Endometrial microvascular endothelial cells (primary cell): Measurements from ENCODE around the gene CRYAA. TPM values are rescaled to one million over a fixed set of nuclear protein-coding genes. Genes with fewer than 3 reads are reported as not detected.

Source experiments
- in situ Hi-C: cut with HindIII; loops from 2 replicates; pipeline ENCODE4 v1.10.0; 2017; ENCODE audit warnings: low sequenced_read_pairs, low pct_unique_long_range_greater_than_20kb; ENCODE audit errors: inconsistent ontology term
- total RNA-seq: library from RNA; depleted of rRNA; stranded (reverse); fragments of >200 nt; gene quantifications from one replicate; pipeline ENCODE4 v1.2.3, GENCODE V29; 2015; ENCODE audit errors: inconsistent ontology term

The CRYAA gene
- total RNA-seq, 1 donor from 2014 or later = not detected

- in situ Hi-C loops = no loop called here
Observed at GRCh38 chr21:43195121-43196021, 26.6 kb downstream of the CRYAA start.

DNA sequence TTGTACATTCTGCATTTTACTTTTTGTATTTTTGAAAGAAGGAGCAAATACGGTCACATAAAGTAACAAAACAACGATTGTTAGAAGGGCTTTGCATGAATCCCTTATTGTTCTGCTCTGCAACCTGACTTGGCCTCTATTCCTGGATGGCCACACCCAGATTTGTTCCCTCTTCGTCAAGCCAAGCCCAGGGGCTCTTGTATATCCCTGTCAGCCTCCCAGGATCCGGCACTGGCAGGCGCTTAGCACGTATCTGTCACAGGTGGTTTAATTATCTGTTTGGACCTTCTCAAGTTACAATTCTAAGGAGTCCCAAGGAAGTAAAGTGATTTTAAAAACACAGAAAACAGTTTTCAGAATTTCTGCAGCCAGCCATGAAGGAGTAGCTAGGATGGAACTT lies 28.0 kb downstream of the CRYAA start:
- in situ Hi-C loops = no loop called here

GRCh38 chr21:43198376-43198775 lies 29.6 kb downstream of the CRYAA start:
- in situ Hi-C loops = no loop called here

DNA sequence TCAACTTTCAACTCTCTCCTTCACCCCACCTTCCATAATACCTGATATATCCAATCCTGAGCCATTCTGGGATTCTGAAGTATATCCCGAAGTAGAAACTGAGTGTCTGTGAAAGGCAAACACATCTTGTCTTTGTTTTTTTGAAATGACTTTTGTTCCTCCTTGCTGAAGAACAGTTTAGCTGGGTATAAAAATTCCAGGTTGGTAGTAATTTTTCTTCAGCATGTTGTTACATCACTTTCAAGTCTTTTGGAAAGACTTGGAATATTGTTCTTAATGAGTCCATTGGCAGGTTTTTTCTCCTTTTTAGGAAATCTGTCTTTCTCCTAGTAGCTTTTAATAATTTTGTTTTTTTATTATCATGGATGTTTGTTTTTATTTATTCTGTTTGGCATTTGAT lies 32.7 kb downstream of the CRYAA start:
- in situ Hi-C loops = no loop called here

DNA sequence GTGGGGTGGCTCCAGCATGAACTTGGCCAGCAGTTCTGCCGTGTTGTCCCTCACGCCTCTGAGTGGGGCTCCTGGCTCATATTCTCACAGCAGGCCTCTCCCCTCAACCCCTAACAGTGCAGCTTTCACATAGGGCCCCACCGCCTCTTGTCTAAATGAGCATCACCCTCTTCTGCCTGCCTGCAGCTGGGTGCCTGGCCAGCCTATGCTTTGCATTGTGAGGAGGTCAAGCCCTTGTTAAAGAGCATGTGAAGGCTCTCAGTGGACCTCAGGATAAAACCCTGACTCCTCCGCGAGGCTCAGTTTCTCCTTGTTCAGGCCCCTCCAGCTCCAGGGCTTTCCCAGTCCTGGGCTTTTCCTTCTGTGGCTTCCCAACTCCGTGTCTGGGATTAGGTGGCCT lies 34.8 kb downstream of the CRYAA start:
- in situ Hi-C loops = no loop called here

- in situ Hi-C loops = no loop called here
Observed at GRCh38 chr21:43204638-43205037, 35.8 kb downstream of the CRYAA start.

- in situ Hi-C loops = no loop called here
Observed at GRCh38 chr21:43206231-43207042, 37.6 kb downstream of the CRYAA start.

- in situ Hi-C loops = no loop called here
Observed at GRCh38 chr21:43207043-43207315, 38.2 kb downstream of the CRYAA start.

DNA sequence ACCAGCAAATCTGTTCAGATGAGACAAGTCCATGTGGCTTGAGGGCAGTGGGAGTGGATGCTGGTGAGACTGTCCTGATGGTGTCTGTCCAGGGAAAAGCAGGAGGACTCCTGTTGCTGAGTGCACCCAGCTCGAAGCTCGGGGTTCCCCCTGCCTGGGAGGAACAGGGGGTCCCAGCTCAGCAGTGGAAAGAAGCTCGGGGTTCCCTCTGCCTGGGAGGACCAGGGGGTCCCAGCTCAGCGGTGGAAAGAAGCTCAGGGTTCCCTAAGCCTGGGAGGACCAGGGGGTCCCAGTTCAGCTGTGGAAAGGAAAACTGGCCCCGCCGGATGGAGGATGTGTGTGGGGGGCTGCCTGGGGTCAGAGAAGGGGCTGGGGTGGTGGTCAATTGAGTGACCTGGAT lies 39.1 kb downstream of the CRYAA start:
- in situ Hi-C loops = no loop called here

GRCh38 chr21:43208561-43209332 lies 39.9 kb downstream of the CRYAA start:
- in situ Hi-C loops = no loop called here

DNA sequence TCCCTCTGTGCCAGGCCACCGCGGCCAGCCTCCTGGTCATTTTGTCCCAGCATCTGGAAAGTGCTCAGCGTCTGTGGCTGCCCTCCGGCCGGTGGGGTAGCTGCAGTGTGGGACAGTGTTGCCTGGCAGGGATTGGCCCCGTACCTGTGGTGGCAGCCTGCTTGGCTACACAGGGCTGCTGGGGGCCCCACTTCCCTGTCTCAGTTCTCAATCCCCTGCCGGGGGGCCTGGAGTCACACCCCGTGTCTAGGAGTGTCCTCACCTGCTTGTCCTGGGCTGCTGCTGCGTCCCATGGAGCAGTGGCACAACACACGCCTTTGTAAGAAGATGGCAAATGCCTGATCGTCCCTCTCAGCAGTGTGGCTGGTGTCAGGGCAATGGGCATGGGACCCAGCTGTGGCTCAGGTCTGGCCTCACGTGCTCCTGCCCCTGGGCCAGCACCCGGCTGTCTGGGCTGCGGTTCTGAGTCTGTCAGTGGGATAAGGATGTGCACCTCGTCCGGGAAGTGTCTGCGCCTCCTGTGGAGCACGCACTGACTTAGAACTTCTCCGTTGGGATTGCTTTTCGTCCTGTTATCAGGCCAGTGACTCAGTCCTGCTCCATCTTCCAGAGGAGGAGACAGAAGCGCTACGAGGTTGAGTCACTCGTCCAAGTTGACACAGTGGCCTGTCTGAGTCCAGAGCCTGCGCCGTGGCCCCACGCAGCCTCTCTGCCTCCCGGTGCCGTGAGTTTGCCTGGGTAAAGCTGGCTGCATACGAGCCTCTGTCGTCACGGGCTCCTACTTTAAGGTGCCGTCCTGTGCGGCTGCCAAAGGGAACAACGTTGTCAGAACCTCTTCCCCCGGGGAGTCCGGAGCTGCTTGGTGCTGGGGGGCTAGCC lies 41.0 kb downstream of the CRYAA start:
- in situ Hi-C loops = no loop called here

DNA sequence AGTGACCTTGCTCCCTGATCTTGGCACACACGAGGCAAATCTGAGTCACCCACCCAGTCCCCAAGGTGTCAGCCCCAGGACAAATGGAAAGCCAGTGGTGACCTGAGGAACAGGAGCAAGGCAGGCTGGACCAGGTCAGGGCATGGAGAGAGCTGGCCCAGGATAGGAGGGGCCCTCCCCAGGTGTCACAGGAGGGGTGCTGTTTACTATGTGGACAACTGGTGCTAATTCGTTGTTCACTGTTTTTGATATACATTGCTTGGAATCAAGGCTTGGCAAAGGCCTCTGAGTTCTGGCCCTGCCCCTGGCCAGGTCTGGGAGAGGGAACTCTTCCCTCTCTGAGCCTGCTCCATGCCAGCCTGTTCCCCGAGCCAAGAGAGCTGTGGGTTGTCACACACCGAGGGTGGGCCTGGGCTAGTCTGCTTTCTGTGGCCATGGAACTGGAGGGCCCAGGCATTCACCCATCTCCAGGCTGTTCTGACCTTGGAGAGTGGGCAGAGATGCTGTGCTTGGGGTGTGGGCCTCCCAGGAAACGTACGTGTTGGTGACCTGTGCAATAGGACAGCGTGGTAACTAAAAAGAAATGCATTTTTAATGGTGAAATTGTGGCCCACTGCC lies 41.8 kb downstream of the CRYAA start:
- in situ Hi-C loops = no loop called here

DNA sequence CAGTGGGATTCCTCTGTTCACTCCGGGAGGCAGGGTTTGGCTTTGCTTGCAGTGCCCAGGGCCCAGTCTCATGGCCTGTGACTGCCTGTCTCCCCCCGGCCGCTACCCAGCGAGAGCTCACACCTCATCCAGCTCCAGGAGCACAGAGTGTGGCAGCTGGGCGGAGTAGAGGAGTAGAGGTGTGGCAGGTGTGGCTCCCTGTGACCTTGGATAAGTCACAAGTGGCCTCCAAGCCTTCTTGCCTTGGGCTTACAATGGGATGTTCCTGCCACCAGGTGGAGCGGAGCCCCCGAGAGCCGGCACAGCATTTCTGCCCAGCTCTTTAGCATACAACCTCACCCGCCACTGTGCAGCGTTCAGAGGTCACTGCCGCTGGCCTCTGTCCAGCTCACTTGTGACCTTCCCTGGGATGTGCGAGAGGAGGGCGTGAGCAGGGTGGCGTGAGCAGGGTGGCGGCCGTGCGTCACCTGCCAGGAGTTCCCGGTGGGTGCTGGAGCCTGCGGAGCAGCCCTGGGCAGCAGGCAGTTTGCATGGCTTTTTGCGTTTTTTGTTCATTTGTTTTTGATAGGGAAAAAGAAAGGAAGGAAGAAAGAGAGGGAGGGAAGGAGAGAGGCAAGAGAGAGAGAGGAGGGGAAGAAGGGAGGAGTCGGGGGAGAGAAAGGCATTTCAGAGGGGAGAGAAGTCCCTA lies 42.4 kb downstream of the CRYAA start:
- in situ Hi-C loops = no loop called here

- in situ Hi-C loops = no loop called here
Observed at GRCh38 chr21:43211760-43212115, 42.9 kb downstream of the CRYAA start.
